ENCODE measurements around the gene NETO1.

DNA sequence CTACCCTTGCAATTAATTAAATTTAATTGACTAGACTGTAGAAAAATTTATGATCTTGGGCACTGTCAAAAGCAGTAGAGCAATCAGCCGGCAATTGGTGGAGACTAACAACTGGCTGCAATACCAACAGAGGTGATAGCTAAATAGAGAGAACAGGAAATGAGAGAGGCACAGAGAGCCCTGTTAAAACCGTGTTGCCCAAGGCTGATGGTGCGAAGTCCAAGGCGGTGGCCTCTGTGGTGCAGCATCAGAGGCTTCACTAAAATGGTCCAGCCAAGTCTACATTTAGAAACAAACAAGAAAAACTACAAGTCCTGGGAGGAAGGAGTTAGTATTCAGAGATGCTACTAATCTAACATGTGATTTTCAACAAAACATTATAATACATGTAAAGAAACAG, 115.6 kb downstream of the NETO1 start:
- TF ChIP-seq, protein P1, sequence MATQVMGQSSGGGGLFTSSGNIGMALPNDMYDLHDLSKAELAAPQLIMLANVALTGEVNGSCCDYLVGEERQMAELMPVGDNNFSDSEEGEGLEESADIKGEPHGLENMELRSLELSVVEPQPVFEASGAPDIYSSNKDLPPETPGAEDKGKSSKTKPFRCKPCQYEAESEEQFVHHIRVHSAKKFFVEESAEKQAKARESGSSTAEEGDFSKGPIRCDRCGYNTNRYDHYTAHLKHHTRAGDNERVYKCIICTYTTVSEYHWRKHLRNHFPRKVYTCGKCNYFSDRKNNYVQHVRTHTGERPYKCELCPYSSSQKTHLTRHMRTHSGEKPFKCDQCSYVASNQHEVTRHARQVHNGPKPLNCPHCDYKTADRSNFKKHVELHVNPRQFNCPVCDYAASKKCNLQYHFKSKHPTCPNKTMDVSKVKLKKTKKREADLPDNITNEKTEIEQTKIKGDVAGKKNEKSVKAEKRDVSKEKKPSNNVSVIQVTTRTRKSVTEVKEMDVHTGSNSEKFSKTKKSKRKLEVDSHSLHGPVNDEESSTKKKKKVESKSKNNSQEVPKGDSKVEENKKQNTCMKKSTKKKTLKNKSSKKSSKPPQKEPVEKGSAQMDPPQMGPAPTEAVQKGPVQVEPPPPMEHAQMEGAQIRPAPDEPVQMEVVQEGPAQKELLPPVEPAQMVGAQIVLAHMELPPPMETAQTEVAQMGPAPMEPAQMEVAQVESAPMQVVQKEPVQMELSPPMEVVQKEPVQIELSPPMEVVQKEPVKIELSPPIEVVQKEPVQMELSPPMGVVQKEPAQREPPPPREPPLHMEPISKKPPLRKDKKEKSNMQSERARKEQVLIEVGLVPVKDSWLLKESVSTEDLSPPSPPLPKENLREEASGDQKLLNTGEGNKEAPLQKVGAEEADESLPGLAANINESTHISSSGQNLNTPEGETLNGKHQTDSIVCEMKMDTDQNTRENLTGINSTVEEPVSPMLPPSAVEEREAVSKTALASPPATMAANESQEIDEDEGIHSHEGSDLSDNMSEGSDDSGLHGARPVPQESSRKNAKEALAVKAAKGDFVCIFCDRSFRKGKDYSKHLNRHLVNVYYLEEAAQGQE (IDR thresholded peaks at IDR 0.05; ENCODE audit: low read depth) = no peak
- no peak for TF ChIP-seq CEBPB (IDR thresholded peaks at IDR 0.05)
- TF ChIP-seq TEAD4 (IDR thresholded peaks at IDR 0.05) = no peak
- TF ChIP-seq FOXM1 (IDR thresholded peaks at IDR 0.05; ENCODE audit: borderline replicate concordance, low read depth) = no peak
- TF ChIP-seq, protein P2, sequence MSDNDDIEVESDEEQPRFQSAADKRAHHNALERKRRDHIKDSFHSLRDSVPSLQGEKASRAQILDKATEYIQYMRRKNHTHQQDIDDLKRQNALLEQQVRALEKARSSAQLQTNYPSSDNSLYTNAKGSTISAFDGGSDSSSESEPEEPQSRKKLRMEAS (IDR thresholded peaks at IDR 0.05) = no peak
- TF ChIP-seq RAD21 (IDR thresholded peaks at IDR 0.05; ENCODE audit: low read depth) = no peak
- no peak for TF ChIP-seq CREB1 (IDR thresholded peaks at IDR 0.05; ENCODE audit: low read depth)
- TF ChIP-seq TCF12 (IDR thresholded peaks at IDR 0.05; ENCODE audit: low read depth) = no peak

Data from Ishikawa (cell line).